ENCODE results near the gene OR13A1.
"Not testable (repeated sequence)": the region's sequence is repeated elsewhere in the genome, so short reads cannot be mapped to it uniquely, and the experiment has no call there.

Gene OR13A1, protein sequence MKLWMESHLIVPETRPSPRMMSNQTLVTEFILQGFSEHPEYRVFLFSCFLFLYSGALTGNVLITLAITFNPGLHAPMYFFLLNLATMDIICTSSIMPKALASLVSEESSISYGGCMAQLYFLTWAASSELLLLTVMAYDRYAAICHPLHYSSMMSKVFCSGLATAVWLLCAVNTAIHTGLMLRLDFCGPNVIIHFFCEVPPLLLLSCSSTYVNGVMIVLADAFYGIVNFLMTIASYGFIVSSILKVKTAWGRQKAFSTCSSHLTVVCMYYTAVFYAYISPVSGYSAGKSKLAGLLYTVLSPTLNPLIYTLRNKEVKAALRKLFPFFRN

DNA sequence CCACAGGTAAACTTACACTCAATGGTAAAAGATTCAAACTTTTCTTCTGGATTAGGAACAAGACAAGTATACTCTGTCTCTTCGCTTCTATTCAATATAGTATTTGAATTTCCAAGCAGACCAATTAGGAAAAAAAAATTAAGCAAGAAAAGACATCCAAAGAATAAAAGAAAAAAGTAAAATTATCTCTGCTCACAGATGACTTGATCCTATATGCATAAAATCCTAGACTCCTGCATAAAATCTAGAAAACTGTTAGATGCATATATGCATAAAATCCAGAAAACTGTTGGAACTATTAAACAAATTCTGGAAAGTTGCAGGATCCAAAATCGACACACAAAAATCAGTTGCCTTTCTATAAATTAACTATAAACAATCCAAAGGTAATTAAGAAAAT, at the start of gene OR13A1:
OR13A1 (minus strand) TSS at position 101 of the 400 bp plus-strand sequence. CDS start 11,186 bp downstream, outside the sequence.
- no peak for DNase-seq (ENCODE audit: low read depth)

- not testable (repeated sequence) for DNase-seq (ENCODE audit: low read depth)
Measured at GRCh38 chr10:45361983-45362799, 46.8 kb upstream of the OR13A1 start.

- DNase-seq (ENCODE audit: low read depth) = not testable (repeated sequence)
Measured at GRCh38 chr10:45358961-45359360, 43.6 kb upstream of the OR13A1 start.

- no peak for DNase-seq (ENCODE audit: low read depth)
Measured at GRCh38 chr10:45355494-45355893, 40.1 kb upstream of the OR13A1 start.

DNA sequence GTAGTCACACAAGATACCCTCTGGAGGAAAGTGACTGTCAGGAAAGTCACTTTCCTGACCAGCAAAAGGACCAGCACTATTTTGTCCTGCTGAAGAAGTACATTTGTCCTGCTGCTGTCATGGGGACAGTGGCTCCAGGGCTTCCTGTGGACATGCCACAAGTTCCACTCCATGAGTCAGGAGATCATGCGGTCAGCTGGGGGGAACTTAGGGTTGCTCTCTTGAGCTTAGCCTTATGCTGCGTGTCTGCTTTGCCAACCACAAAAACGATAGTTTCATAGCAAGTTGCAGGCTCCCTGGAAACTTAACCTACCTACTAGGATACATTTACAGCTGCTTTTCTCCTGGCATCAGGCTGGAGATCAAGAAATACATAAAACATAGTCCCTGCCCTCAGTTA, 38.9 kb upstream of the OR13A1 start:
- no peak for DNase-seq (ENCODE audit: low read depth)

- DNase-seq (ENCODE audit: low read depth) = no peak
Measured at GRCh38 chr10:45353186-45353585, 37.8 kb upstream of the OR13A1 start.

- not testable (repeated sequence) for DNase-seq (ENCODE audit: low read depth)
Measured at GRCh38 chr10:45348196-45348765, 32.9 kb upstream of the OR13A1 start.

GRCh38 chr10:45347464-45347863, 32.1 kb upstream of the OR13A1 start:
- DNase-seq (ENCODE audit: low read depth) = not testable (repeated sequence)

DNA sequence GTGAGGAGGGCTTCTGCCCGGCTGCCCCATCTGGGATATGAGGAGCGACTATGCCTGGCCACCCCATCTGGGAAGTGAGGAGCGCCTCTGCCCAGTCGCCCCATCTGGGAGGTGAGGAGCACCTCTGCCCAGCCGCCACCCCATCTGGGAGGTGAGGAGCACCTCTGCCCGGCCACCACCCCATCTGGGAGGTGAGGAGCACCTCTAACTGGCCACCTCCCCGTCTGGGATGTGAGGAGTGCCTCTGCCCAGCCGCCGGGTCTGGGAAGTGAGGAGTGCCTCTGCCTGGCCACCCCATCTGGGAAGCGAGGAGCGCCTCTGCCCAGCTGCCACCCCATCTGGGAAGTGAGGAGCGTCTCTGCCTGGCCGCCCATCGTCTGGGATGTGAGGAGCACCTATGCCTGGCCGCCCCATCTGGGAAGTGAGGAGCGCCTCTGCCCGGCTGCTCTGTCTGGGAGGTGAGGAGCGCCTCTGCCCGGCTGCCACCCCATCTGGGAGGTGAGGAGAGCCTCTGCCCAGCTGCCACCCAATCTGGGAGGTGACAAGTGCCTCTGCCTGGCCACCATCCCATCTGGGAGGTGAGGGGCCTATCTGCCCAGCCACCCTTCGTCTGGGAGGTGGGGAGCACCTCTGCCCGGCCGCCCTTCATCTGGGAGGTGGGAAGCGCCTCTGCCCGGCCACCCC, 31.4 kb upstream of the OR13A1 start:
- DNase-seq (ENCODE audit: low read depth) = not testable (repeated sequence)

- DNase-seq (ENCODE audit: low read depth) = not testable (repeated sequence)
Measured at GRCh38 chr10:45340420-45340819, 25.0 kb upstream of the OR13A1 start.

DNA sequence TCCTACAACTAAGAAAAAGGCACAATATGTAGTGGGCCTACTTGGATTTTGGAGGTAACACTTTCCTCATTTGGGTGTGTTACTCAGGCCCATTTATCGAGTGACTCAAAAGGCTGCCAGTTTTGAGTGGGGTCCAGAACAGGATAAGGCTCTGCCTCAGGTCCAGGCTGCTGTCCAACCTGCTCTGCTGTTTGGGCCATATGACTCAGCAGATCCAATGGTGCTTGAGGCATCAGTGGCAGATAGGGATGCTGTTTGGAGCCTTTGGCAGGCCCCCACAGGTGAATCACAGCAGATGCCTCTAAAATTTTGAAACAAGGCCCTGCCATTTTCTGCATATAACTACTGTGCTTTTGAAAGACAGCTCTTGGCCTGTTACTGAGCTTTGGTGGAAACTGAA, 24.5 kb upstream of the OR13A1 start:
- no peak for DNase-seq (ENCODE audit: low read depth)

- DNase-seq (ENCODE audit: low read depth) = not testable (repeated sequence)
Measured at GRCh38 chr10:45331824-45332223, 16.4 kb upstream of the OR13A1 start.

GRCh38 chr10:45326864-45327263, 11.5 kb upstream of the OR13A1 start:
- not testable (repeated sequence) for DNase-seq (ENCODE audit: low read depth)

GRCh38 chr10:45325116-45325515, 9.7 kb upstream of the OR13A1 start:
- no peak for DNase-seq (ENCODE audit: low read depth)

- no peak for DNase-seq (ENCODE audit: low read depth)
Measured at GRCh38 chr10:45319702-45320101, 4.3 kb upstream of the OR13A1 start.

DNA sequence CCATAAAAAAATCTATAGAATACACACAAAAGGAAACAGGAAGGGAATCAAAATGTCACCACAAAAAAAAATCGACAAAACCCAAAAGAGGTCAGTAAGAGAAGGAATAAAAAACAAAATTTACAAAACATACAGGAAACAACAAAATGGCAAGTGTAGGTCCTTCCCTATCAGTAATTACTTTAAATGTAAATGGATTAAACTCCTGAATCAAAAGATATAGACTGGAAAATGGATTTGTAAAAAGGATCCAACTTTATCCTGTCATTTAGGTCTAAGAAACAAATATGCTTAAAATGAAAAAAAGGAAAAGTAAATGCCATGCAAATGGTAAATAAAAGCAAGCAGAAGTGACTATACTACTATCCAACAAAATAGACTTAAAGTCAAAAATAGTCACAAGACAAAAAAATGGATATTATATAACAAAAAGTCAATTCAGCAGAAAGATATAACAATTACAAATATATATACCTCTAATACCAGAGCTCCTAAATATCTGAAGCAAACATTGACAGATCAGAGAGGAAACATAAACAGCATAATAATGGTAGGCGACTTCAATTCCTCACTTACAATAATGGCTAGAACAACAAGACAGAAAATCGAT, 2.0 kb downstream of the OR13A1 start:
- no peak for DNase-seq (ENCODE audit: low read depth)

DNA sequence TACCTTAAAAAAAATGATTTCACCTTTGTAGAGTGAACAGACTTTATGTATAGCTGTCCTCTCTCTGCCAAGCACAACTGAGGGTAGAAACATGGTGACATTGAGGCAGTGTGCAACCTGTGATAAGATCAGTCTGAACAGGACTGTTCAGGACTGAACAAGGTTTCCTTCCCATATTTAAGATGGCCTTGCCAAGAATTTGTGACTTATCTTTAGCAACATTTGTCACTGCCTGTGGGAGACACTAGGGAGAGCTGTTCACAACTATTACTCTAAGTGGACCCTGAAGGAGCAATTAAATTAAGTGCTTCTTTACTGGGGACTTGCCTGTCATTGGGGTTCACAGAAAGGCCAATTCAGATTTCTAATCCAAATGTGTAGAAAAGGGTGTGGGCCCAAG, 6.7 kb downstream of the OR13A1 start:
- no peak for DNase-seq (ENCODE audit: low read depth)

DNA sequence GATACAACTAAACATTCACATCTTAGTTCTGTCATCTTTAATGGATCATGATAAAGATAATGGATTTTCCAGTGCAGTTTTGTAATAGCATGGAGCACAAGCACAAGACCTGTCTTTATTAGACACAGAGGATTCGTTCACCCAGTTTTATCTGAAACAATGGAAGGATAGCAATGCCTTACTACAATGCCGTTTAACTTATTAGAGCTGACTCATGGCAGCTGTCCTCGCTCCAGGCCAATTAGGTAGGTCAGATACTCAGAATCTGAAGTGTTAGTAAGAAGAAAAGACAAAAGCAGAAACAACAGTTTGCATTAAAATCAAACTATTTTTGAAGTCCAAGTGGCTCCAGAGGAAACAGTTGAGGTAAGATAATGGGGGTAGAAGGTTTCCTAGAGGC, 12.8 kb downstream of the OR13A1 start:
- DNase-seq (ENCODE audit: low read depth) = no peak

GRCh38 chr10:45298341-45298955, 17.0 kb downstream of the OR13A1 start:
- DNase-seq (ENCODE audit: low read depth) = not testable (repeated sequence)

- no peak for DNase-seq (ENCODE audit: low read depth)
Measured at GRCh38 chr10:45294681-45295080, 20.7 kb downstream of the OR13A1 start.

- no peak for DNase-seq (ENCODE audit: low read depth)
Measured at GRCh38 chr10:45286980-45287379, 28.4 kb downstream of the OR13A1 start.

All from stimulated activated CD4-positive, alpha-beta T cell treated with anti-CD3 and anti-CD28 coated beads, Interleukin-2, amount 100 ng/mL, for 4 hours (primary cell).